Calu3 (cell line): Measurements from ENCODE around the gene SMPDL3A. TPM values are rescaled to one million over a fixed set of nuclear protein-coding genes. Genes with fewer than 3 reads are reported as not detected.

Experiments used
- BruUV-seq: library from RNA; stranded (reverse); fragments of 400-500 nt; replicated peaks from 2 replicates; lab custom pipeline; 2021; lab: Mats Ljungman, UMichigan
- CTCF ChIA-PET: fragments of 300-600 bp; sonication (Branson Sonifier 250); formaldehyde crosslinking; loops from one replicate; lab custom pipeline; 2022; ENCODE audit warnings: antibody characterized with exemption; lab: Charles Lee
- DNase-seq: peaks from one replicate; pipeline ENCODE4 v3.0.0; 2022
- H3K27ac Mint-ChIP-seq: one replicate; pipeline ENCODE4 v1.8.0; 2022; ENCODE audit warnings: mixed read lengths; ENCODE audit not compliant: unreplicated experiment
- H3K27me3 Mint-ChIP-seq: one replicate; pipeline ENCODE4 v1.8.0; 2022; ENCODE audit warnings: mixed read lengths; ENCODE audit not compliant: unreplicated experiment
- H3K36me3 Mint-ChIP-seq: one replicate; pipeline ENCODE4 v1.8.0; 2022; ENCODE audit warnings: mild to moderate bottlenecking, moderate library complexity, mixed read lengths; ENCODE audit not compliant: insufficient read depth, unreplicated experiment
- H3K4me1 Mint-ChIP-seq: one replicate; pipeline ENCODE4 v1.8.0; 2022; ENCODE audit warnings: mild to moderate bottlenecking, low read depth, mixed read lengths; ENCODE audit not compliant: unreplicated experiment
- H3K4me3 Mint-ChIP-seq: one replicate; pipeline ENCODE4 v1.8.0; 2022; ENCODE audit warnings: mild to moderate bottlenecking, low read depth, moderate library complexity, mixed read lengths; ENCODE audit not compliant: unreplicated experiment
- H3K9me3 Mint-ChIP-seq: one replicate; pipeline ENCODE4 v1.8.0; 2022; ENCODE audit warnings: low read depth, mixed read lengths; ENCODE audit not compliant: unreplicated experiment
- CTCF ChIP-seq: fragments of 200-600 bp; IDR thresholded peaks from one replicate; pipeline ENCODE4 v1.8.0; 2022; ENCODE audit warnings: antibody characterized with exemption; ENCODE audit not compliant: unreplicated experiment
- intact Hi-C: fragments of 100-400 bp; cut with micrococcal nuclease; formaldehyde crosslinking; loops from one replicate; pipeline ENCODE4 v1.10.0; 2022; ENCODE audit not compliant: unreplicated experiment
- total RNA-seq: library from RNA; stranded (reverse); gene quantifications from 2 replicates; pipeline ENCODE4 v1.2.3, GENCODE V29; 2022

SMPDL3A gene
- total RNA-seq, 1 experiment from 2014 or later, result 1.6 TPM

- no peak for TF ChIP-seq CTCF
- intact Hi-C loops, result no loop called here
- Mint-ChIP-seq H3K36me3 (no peaks in the 10 kb centered on the region), H3K9me3 (peaks cover 3% of the 10 kb centered on the region), H3K4me3 (no peak overlapping the region), H3K27me3 (no peaks in the 10 kb centered on the region), H3K27ac (no peak overlapping the region), H3K4me1 (no peaks in the 10 kb centered on the region)
- BruUV-seq, result no TSS peak
- CTCF ChIA-PET, result no interaction called here
- DNase-seq, result no peak
Measured at GRCh38 chr6:122755901-122756300, 33.2 kb upstream of the SMPDL3A start.

- H3K4me3 Mint-ChIP-seq, result no peak overlapping the region
- H3K27me3 Mint-ChIP-seq, result no peaks in the 10 kb centered on the region
- no peak for DNase-seq
- no peak overlapping the region for H3K27ac Mint-ChIP-seq
- H3K9me3 Mint-ChIP-seq, result peaks cover 3% of the 10 kb centered on the region
- CTCF ChIA-PET, result no interaction called here
- H3K36me3 Mint-ChIP-seq, result no peaks in the 10 kb centered on the region
- BruUV-seq, result no TSS peak
- no peaks in the 10 kb centered on the region for H3K4me1 Mint-ChIP-seq
- TF ChIP-seq CTCF, result no peak
- intact Hi-C loops, result no loop called here
Measured at GRCh38 chr6:122758927-122759334, 30.1 kb upstream of the SMPDL3A start.

GRCh38 chr6:122760330-122760729, 28.7 kb upstream of the SMPDL3A start:
- no peak for TF ChIP-seq CTCF
- no peak overlapping the region for H3K4me3 Mint-ChIP-seq
- H3K27ac Mint-ChIP-seq, result no peak overlapping the region
- intact Hi-C loops, result no loop called here
- DNase-seq, result no peak
- CTCF ChIA-PET, result no interaction called here
- H3K27me3 Mint-ChIP-seq, result no peaks in the 10 kb centered on the region
- no TSS peak for BruUV-seq
- H3K4me1 Mint-ChIP-seq, result no peaks in the 10 kb centered on the region
- H3K36me3 Mint-ChIP-seq, result no peaks in the 10 kb centered on the region
- no peaks in the 10 kb centered on the region for H3K9me3 Mint-ChIP-seq

- H3K4me3 Mint-ChIP-seq, result no peak overlapping the region
- H3K27me3 Mint-ChIP-seq, result no peaks in the 10 kb centered on the region
- H3K4me1 Mint-ChIP-seq, result peaks cover 8% of the 10 kb centered on the region
- intact Hi-C loops, result no loop called here
- TF ChIP-seq CTCF, result no peak
- DNase-seq, result no peak
- BruUV-seq, result no TSS peak
- H3K36me3 Mint-ChIP-seq, result no peaks in the 10 kb centered on the region
- CTCF ChIA-PET, result no interaction called here
- no peaks in the 10 kb centered on the region for H3K9me3 Mint-ChIP-seq
- no peak overlapping the region for H3K27ac Mint-ChIP-seq
Measured at GRCh38 chr6:122766256-122766655, 22.8 kb upstream of the SMPDL3A start.
